PC-9 (cell line): ENCODE data around the gene HK2. TPM values are rescaled to one million over a fixed set of nuclear protein-coding genes. Genes with fewer than 3 reads are reported as not detected.
"Not testable (repeated sequence)": the region's sequence is repeated elsewhere in the genome, so short reads cannot be mapped to it uniquely, and the experiment has no call there.

ENCODE experiments used
- BruUV-seq: library from RNA; stranded (reverse); fragments of 400-500 nt; replicated peaks from 2 replicates; lab custom pipeline; 2021; lab: Mats Ljungman, UMichigan
- CTCF ChIA-PET: fragments of 300-600 bp; sonication (Branson Sonifier 250); formaldehyde crosslinking; loops from one replicate; lab custom pipeline; 2022; ENCODE audit warnings: antibody characterized with exemption; lab: Charles Lee
- POLR2A ChIA-PET: fragments of 300-600 bp; sonication (Branson Sonifier 250); formaldehyde crosslinking; loops from one replicate; lab custom pipeline; 2022; ENCODE audit warnings: antibody characterized with exemption; ENCODE audit not compliant: unreplicated experiment; lab: Charles Lee
- DNase-seq, 2 experiments: peaks; one replicate each; pipeline versions ENCODE4 v3.0.0 to v3.0.0-alpha.2; 2015 to 2022; ENCODE audit warnings: mixed read lengths in 1 of 2
- H2AFZ ChIP-seq: fragments of 200-600 bp; sonication (generic); 2 replicates; pipeline ENCODE4 v1.8.1; 2017; ENCODE audit warnings: antibody characterized with exemption
- H3F3A ChIP-seq: fragments of 200-600 bp; sonication (generic); 2 replicates; pipeline ENCODE4 v1.8.1; 2017; ENCODE audit warnings: antibody characterized with exemption, mild to moderate bottlenecking, low read depth; ENCODE audit not compliant: insufficient read depth
- H3K27ac ChIP-seq: fragments of 200-600 bp; sonication (generic); 2 replicates; pipeline ENCODE4 v1.6.1; 2016; ENCODE audit warnings: mixed run types
- H3K27me3 ChIP-seq: fragments of 200-600 bp; sonication (generic); 2 replicates; pipeline ENCODE4 v1.6.1; 2016; ENCODE audit warnings: low read depth, mixed run types; ENCODE audit not compliant: insufficient read depth
- H3K36me3 ChIP-seq: fragments of 200-600 bp; sonication (generic); 2 replicates; pipeline ENCODE4 v1.6.1; 2016; ENCODE audit warnings: low read depth, mixed run types
- H3K4me1 ChIP-seq: fragments of 200-600 bp; sonication (generic); replicated peaks from 2 replicates; pipeline ENCODE4 v1.6.1; 2016; ENCODE audit warnings: mixed run types; ENCODE audit not compliant: insufficient read depth
- H3K4me2 ChIP-seq: fragments of 200-600 bp; sonication (generic); 2 replicates; pipeline ENCODE4 v1.6.1; 2017; ENCODE audit warnings: mixed run types
- H3K4me3 ChIP-seq: fragments of 200-600 bp; sonication (generic); 2 replicates; pipeline ENCODE4 v1.6.1; 2016; ENCODE audit warnings: mixed run types
- H3K79me2 ChIP-seq: fragments of 200-600 bp; sonication (generic); 2 replicates; pipeline ENCODE4 v1.6.1; 2017; ENCODE audit warnings: low read depth, mixed run types
- H3K9me2 ChIP-seq: fragments of 200-600 bp; sonication (generic); 2 replicates; pipeline ENCODE4 v1.8.1; 2017; ENCODE audit warnings: mild to moderate bottlenecking; ENCODE audit not compliant: insufficient read depth
- H3K9me3 ChIP-seq: fragments of 200-600 bp; sonication (generic); 2 replicates; pipeline ENCODE4 v1.8.1; 2016; ENCODE audit warnings: low read depth; ENCODE audit not compliant: insufficient read depth
- H4K20me1 ChIP-seq: fragments of 200-600 bp; sonication (generic); 2 replicates; pipeline ENCODE4 v1.8.1; 2017; ENCODE audit not compliant: insufficient read depth
- CTCF ChIP-seq: fragments of 200-600 bp; sonication (generic); conservative IDR thresholded peaks from 2 replicates; pipeline ENCODE4 v1.6.1; 2017; ENCODE audit warnings: mixed run types, antibody characterized with exemption, mild to moderate bottlenecking, moderate library complexity
- EZH2 ChIP-seq: fragments of 200-600 bp; sonication (generic); IDR thresholded peaks from 2 replicates; pipeline ENCODE4 v1.8.0; 2017; ENCODE audit warnings: antibody characterized with exemption, low read depth
- intact Hi-C: fragments of 100-400 bp; cut with micrococcal nuclease; formaldehyde crosslinking; loops from one replicate; pipeline ENCODE4 v1.10.0; 2022; ENCODE audit not compliant: unreplicated experiment
- total RNA-seq: library from RNA; stranded (reverse); gene quantifications from 2 replicates; pipeline ENCODE4 v1.2.3, GENCODE V29; 2021

HK2 gene
- total RNA-seq, 1 experiment from 2014 or later, result 7.8 TPM

GRCh38 chr2:74906395-74906794 is 72.5 kb downstream of the HK2 start:
- no peaks in the 10 kb centered on the region for H4K20me1 ChIP-seq
- no peaks in the 10 kb centered on the region for H3K9me2 ChIP-seq
- no peaks in the 10 kb centered on the region for H3F3A ChIP-seq
- ChIA-PET CTCF (no interaction called here), POLR2A (no interaction called here)
- no peak overlapping the region for H3K27ac ChIP-seq
- no peak overlapping the region for H3K4me2 ChIP-seq
- no peaks in the 10 kb centered on the region for H3K27me3 ChIP-seq
- no peak overlapping the region for H2AFZ ChIP-seq
- H3K79me2 ChIP-seq, result no peaks in the 10 kb centered on the region
- BruUV-seq, result no TSS peak
- H3K36me3 ChIP-seq, result no peaks in the 10 kb centered on the region
- intact Hi-C loops, result no loop called here
- no peak for TF ChIP-seq EZH2
- TF ChIP-seq CTCF, result no peak
- no peak for DNase-seq
- peaks cover 4% of the 10 kb centered on the region; the same call in 1 of the 2 replicates for H3K9me3 ChIP-seq
- H3K4me3 ChIP-seq, result no peak overlapping the region
- no peaks in the 10 kb centered on the region for H3K4me1 ChIP-seq

- intact Hi-C loops, H3K4me3 ChIP-seq, BruUV-seq, H3K79me2 ChIP-seq, H4K20me1 ChIP-seq, POLR2A ChIA-PET, H3K9me2 ChIP-seq, CTCF ChIA-PET, H3K27me3 ChIP-seq, H3F3A ChIP-seq, H2AFZ ChIP-seq, H3K27ac ChIP-seq, H3K4me1 ChIP-seq, DNase-seq, H3K4me2 ChIP-seq, H3K9me3 ChIP-seq, H3K36me3 ChIP-seq: not testable (repeated sequence)
These were observed 73.6 kb downstream of the HK2 start for GRCh38 chr2:74907560-74907959.

GRCh38 chr2:74908748-74909444 is 75.0 kb downstream of the HK2 start:
- Histone ChIP-seq H2AFZ (no peak overlapping the region), H3F3A (no peaks in the 10 kb centered on the region), H3K27ac (no peak overlapping the region), H4K20me1 (no peaks in the 10 kb centered on the region), H3K9me2 (no peaks in the 10 kb centered on the region), H3K79me2 (no peaks in the 10 kb centered on the region), H3K36me3 (no peaks in the 10 kb centered on the region), H3K4me2 (no peak overlapping the region), H3K4me3 (no peak overlapping the region), H3K9me3 (peaks cover 4% of the 10 kb centered on the region; the same call in 1 of the 2 replicates), H3K27me3 (no peaks in the 10 kb centered on the region), H3K4me1 (no peaks in the 10 kb centered on the region)
- no peak for DNase-seq
- intact Hi-C loops, result no loop called here
- no TSS peak for BruUV-seq
- POLR2A ChIA-PET, result no interaction called here
- TF ChIP-seq CTCF, result no peak
- TF ChIP-seq EZH2, result no peak
- CTCF ChIA-PET, result interaction anchor here (0.7 kb wide), 1 partner anchor 722 kb away, joined by 9 read pairs; no protein-coding TSS in a partner anchor
